ENCODE measurements around the gene THAP3. TPM values are rescaled to one million over a fixed set of nuclear protein-coding genes. Genes with fewer than 3 reads are reported as not detected.

The THAP3 gene
- total and polyA plus RNA-seq, 2 of the 8 experiments (the other 6 are each of a cell fraction or from before 2014, with no cell fraction given): 8.2 to 15.3 TPM

GRCh38 chr1:6591222-6591621, 33.4 kb upstream of the THAP3 start:
- Histone ChIP-seq H2BK20ac (ENCODE audit: low read length) (no peak overlapping the region), H2AFZ (ENCODE audit: low read length) (no peak overlapping the region), H3K56ac (replicated peaks; ENCODE audit: insufficient read length, low read depth, low read length) (no peak overlapping the region), H2BK5ac (ENCODE audit: low read depth, low read length) (no peak overlapping the region), H3K79me1 (ENCODE audit: low read depth, low read length) (no peaks in the 10 kb centered on the region; the same call in 1 of the 2 replicates), H3K14ac (ENCODE audit: insufficient read length) (no peak overlapping the region), H3K27me3 (replicated peaks in 1 of 4; ENCODE audit: control insufficient read depth in 3 of 4, extremely low read depth in 1 of 4, insufficient read depth in 3 of 4, low read length in 3 of 4) (no peaks in the 10 kb centered on the region), H3K23ac (ENCODE audit: insufficient read length) (no peak overlapping the region), H2BK15ac (ENCODE audit: low read length) (no peak overlapping the region), H3K27ac (ENCODE audit: low read depth, low read length) (no peak overlapping the region), H3K9ac (replicated peaks in 1 of 4; ENCODE audit: extremely low read depth in 1 of 4, low read depth in 3 of 4, low read length in 3 of 4) (no peak overlapping the region), H4K91ac (replicated peaks; ENCODE audit: insufficient read length, low read length) (no peak overlapping the region), H4K20me1 (replicated peaks in 1 of 2; ENCODE audit: control insufficient read depth in 1 of 2, insufficient read depth in 2 of 2, low read length in 2 of 2) (peaks cover 2 to 37% of the 10 kb centered on the region in 2 experiments), H4K8ac (ENCODE audit: extremely low read depth, insufficient read depth, low read length) (no peak overlapping the region), H3K18ac (ENCODE audit: extremely low read depth, low read length) (no peak overlapping the region), H3K9me3 (ENCODE audit: insufficient read depth in 2 of 2, low read depth in 1 of 2, low read length in 1 of 2) (no peaks in the 10 kb centered on the region), H3K4me3 (ENCODE audit: extremely low read depth in 1 of 4, insufficient read depth in 2 of 4, low read depth in 3 of 4, low read length in 4 of 4) (no peak overlapping the region), H2BK12ac (ENCODE audit: low read depth, low read length) (no peak overlapping the region), H4K5ac (ENCODE audit: insufficient read length, low read depth, low read length) (no peak overlapping the region), H3K4ac (replicated peaks; ENCODE audit: insufficient read length, low read depth, low read length) (no peak overlapping the region), H3K36me3 (ENCODE audit: control insufficient read depth in 2 of 4, insufficient read depth in 4 of 4, low read length in 3 of 4) (peaks cover 2 to 52% (median 21%) of the 10 kb centered on the region in 4 experiments; a peak in 6 of 8 replicates), H3K4me1 (replicated peaks in 1 of 4; ENCODE audit: control insufficient read depth in 3 of 4, insufficient read depth in 4 of 4, low read length in 3 of 4) (no peaks in the 10 kb centered on the region), H3K23me2 (ENCODE audit: low read depth, low read length) (no peaks in the 10 kb centered on the region), H3K79me2 (ENCODE audit: control insufficient read depth in 1 of 2, insufficient read depth in 2 of 2, low read length in 2 of 2) (0 out of 4 replicates have a peak, but pooled peaks cover 0 to under 1% of the 10 kb centered on the region in 2 experiments), H3K4me2 (ENCODE audit: insufficient read depth in 1 of 2, low read depth in 2 of 2, low read length in 2 of 2) (no peak overlapping the region), H2BK120ac (replicated peaks; ENCODE audit: low read depth, low read length) (no peak overlapping the region), H2AK5ac (ENCODE audit: low read depth, low read length) (no peak overlapping the region)
- CTCF ChIA-PET (ENCODE audit: partially characterized antibody): interaction anchor here (0.8 to 1.4 kb wide), 5 partner anchors 9 to 68 kb away, joined by 3 read pairs; partner anchors contain the start of gene TAS1R1
- POLR2A ChIA-PET (ENCODE audit: partially characterized antibody): interaction anchor here (0.6 to 17.4 kb wide), 4 partner anchors 9 to 24 kb away, joined by 4 to 196 read pairs (median 6); partner anchors contain the start of gene KLHL21
- FAIRE-seq: no peak
- no peak for DNase-seq (ENCODE audit: low read depth in 1 of 2, low spot score in 2 of 2)
- 92% methylated on average over 13 of the region's 13 CpGs; no CpG with 5 or more reads in 1 of the 2 experiments for WGBS, 2 experiments (ENCODE audit: extremely low coverage in 1 of 2, insufficient coverage in 1 of 2, insufficient read length in 1 of 2, insufficient replicate concordance in 2 of 2, low coverage in 1 of 2, low lambda C conversion rate in 2 of 2, missing lambda C conversion rate in 1 of 2)
- TF ChIP-seq KDM1A (IDR thresholded peaks at IDR 0.05; ENCODE audit: borderline replicate concordance, low read length) (no peak), BRCA1 (IDR thresholded peaks at IDR 0.05; ENCODE audit: low read depth, low read length) (no peak), ATF2 (IDR thresholded peaks at IDR 0.05; ENCODE audit: low read length) (no peak), NANOG (IDR thresholded peaks at IDR 0.05; ENCODE audit: insufficient read depth, low read depth, low read length, poor library complexity, severe bottlenecking) (no peak), EZH2 (IDR thresholded peaks at IDR 0.05; ENCODE audit: low read depth, low read length, severe bottlenecking) (no peak), TEAD4 (IDR thresholded peaks at IDR 0.05; ENCODE audit: low read depth, low read length) (no peak), POU5F1 (IDR thresholded peaks at IDR 0.05; ENCODE audit: low read depth, low read length) (no peak), CEBPB (IDR thresholded peaks at IDR 0.05; ENCODE audit: low read depth, low read length) (no peak), CHD2 (IDR thresholded peaks at IDR 0.05; ENCODE audit: low read length) (no peak)
- TF ChIP-seq, protein P1, sequence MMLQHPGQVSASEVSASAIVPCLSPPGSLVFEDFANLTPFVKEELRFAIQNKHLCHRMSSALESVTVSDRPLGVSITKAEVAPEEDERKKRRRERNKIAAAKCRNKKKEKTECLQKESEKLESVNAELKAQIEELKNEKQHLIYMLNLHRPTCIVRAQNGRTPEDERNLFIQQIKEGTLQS (IDR thresholded peaks at IDR 0.05; ENCODE audit: insufficient read depth, low read depth, low read length): no peak
- TF ChIP-seq, protein P2, sequence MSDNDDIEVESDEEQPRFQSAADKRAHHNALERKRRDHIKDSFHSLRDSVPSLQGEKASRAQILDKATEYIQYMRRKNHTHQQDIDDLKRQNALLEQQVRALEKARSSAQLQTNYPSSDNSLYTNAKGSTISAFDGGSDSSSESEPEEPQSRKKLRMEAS (IDR thresholded peaks at IDR 0.05): no peak

Measured in H1 (cell line).